HT1080 (cell line): Measurements from ENCODE around the gene FGF2. TPM values are rescaled to one million over a fixed set of nuclear protein-coding genes. Genes with fewer than 3 reads are reported as not detected.
A peak's percentile ranks its signal among the peaks of the same experiment; 100 is the strongest.

Experiments used
- DNase-seq: peaks from one replicate; pipeline ENCODE4 v3.0.0-alpha.2; 2015; ENCODE audit warnings: low read depth
- total RNA-seq: library from RNA; depleted of rRNA; stranded (reverse); fragments of >200 nt; shearing (Covaris generic); gene quantifications from 2 replicates; pipeline ENCODE4 v1.2.3, GENCODE V29; 2014

The FGF2 gene
- total RNA-seq, 1 experiment from 2014 or later = 16.8 TPM

DNA sequence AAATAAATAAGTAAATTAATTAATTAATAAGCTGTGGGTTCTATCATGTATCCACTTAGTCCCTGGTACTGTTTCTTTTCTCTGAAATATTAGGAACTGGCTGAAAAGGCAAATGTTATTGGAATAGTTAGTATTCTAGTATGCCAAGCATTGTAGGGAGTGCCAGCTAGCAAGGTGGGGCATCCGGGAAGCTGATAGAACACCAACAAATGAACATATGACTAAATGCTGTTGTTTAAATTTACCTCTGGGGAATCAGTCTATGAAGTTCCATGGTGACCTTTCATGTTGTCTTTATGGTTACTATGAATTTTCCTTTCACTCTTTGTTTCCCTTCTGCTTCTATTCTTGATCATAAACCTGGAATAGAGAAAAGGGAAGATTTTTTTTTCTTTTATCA, 63.1 kb downstream of the FGF2 start:
- no peak for DNase-seq

- DNase-seq = no peak
Measured at GRCh38 chr4:122890147-122890795, 63.6 kb downstream of the FGF2 start.

- DNase-seq = no peak
Measured at GRCh38 chr4:122894827-122895226, 68.2 kb downstream of the FGF2 start.

GRCh38 chr4:122895336-122895995, 68.8 kb downstream of the FGF2 start:
- no peak for DNase-seq

GRCh38 chr4:122896270-122896669, 69.6 kb downstream of the FGF2 start:
- DNase-seq = no peak

- peak; percentile 95 for DNase-seq
Measured at GRCh38 chr4:122898370-122899150, 71.9 kb downstream of the FGF2 start.

DNA sequence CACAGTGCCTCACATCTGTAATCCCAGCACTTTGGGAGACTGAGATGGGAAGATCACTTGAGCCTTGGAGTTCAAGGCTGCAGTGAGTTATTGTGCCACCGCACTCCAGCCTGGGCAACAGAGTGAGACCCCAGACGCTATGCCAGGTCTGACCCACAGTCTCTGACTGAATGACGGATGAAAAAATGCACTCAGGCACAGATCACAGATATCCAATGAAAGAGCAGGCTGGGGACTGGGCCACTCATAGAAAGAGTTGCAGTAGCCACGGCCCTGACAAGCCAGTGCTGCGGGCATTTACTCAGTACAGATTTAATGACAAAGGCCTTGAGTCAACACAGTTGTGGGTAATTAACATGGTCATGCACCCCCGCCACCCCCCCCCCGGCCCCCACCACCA, 73.1 kb downstream of the FGF2 start:
- DNase-seq = no peak

DNA sequence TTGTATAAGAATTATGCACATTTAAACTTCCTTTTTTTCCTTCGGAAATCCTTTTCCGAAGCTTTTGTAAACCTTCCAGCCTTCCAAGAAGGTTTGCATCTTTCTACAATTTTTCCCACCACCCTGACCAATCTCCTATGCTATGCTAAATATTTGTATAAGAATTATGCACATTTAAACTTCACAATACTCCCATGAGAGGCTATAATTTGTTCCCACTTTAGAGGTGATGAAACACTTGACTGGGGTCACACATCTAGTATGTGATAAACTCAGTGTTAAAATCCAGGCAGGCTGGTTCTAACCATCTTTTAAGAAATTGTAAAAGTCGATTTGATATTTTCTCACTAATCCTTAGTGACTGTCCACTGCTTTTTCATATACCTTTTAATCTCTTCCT, 73.7 kb downstream of the FGF2 start:
- DNase-seq = no peak

GRCh38 chr4:122901247-122902010, 74.8 kb downstream of the FGF2 start:
- DNase-seq = no peak

DNA sequence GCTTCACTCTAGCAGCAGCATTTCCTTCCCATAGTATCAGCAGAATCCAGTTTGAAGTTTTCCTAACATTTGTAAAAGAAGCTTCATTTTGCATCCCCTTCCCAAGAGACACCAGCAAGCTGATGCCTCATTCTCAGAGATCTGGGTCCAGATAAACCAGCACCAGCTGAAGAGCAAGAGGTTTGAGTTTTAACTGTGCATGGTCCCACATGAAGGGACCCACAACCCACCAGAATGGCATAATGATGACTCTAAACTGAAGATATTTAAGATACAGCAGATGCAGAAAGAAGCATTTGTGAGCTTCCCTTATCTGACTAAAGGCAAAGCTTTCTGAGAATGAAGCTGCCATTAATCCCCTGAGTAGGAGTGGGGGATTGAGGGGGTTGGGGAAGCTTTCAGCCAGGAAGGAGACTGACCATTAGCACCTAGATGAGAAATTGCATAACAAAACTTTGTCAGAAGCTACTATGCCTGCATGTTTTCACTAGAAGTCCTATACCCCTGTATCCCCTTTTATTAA, 77.2 kb downstream of the FGF2 start:
- no peak for DNase-seq

DNA sequence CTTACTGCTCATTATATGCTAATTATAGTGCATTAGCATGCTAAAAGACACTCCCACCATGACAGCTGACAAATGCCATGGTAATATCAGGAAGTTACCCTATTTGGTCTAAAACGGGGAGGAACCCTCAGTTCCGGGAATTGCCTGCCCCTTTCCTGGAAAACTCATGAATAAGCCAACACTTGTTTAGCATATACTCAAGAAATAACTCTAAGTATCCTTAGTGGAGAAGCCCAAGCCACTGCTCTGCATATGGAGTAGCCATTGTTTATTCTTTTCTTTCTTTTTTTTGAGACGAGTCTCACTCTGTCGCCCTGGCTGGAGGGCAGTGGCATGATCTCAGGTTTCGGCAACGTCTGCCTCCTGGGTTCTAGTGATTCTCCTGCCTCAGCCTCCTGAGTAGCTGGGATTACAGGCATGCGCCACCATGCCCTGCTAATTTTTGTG, 80.3 kb downstream of the FGF2 start:
- no peak for DNase-seq

- DNase-seq = no peak
Measured at GRCh38 chr4:122908223-122908622, 81.6 kb downstream of the FGF2 start.

GRCh38 chr4:122909683-122910082, 83.1 kb downstream of the FGF2 start:
- DNase-seq = no peak

DNA sequence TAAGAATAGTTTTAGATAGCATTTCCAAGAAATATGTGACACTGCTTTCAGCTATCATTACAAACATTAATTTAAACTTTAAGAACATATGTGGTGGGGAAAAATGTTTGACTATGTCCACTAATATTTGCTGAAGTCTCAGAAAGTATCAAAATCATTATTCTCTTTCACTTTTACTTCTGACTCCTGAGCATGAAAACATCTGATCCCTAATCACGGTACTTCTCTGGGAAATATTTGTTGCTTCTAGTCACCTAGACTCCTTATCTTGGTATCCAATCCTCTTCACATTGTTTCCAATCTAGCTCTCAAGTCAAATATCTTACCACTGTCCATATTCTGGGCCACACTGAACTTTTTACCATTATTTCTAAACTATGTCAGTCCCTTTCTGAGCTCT, 85.0 kb downstream of the FGF2 start:
- no peak for DNase-seq

GRCh38 chr4:122912810-122913575, 86.4 kb downstream of the FGF2 start:
- no peak for DNase-seq

DNA sequence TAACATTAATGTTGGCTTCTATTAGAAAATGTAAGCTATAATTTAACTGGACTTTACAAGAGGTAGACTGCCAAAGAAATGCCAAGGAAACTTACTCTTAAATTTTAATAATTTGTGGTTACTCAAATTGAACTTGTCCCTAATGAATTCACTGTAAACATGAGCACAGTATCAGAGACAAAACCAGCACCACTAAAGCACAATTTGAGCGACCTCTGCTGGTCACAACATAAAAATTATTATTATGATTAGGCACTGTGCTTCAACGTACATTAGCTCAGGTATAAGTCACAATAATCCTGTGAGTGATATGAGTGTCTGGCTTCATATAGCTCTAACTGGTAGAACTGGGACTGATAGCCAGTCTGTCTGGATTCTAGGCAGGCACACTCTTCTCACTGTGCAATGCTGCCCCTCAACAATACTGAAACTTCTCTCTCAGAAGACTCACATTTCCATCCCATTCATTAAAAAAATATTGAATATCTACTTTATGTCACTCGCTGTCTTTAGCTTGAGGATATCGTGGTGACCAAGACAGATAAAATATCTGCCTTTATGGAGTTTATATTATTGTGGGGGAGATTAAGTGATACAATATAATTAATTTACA, 87.8 kb downstream of the FGF2 start:
- peak; percentile 51 for DNase-seq

DNA sequence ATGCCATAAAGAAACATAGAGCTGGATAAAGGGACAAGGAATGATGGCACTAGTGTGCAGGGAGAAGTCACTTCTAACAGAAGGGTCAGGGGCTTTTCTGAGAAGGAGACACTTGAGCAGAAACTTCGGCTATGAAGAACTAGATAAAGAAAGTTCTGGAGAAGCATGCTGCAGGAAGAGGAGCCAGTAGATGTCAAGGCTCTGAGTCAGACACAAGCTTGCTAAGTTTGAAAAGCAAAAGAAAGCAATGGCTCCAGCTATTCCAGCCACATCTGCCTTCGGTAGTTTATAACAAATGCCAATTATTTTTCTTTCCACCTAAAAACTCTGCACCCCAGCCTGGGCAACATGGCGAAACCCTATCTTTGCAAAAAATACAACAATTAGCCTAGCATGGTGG, 88.3 kb downstream of the FGF2 start:
- DNase-seq = peak; percentile 39

DNA sequence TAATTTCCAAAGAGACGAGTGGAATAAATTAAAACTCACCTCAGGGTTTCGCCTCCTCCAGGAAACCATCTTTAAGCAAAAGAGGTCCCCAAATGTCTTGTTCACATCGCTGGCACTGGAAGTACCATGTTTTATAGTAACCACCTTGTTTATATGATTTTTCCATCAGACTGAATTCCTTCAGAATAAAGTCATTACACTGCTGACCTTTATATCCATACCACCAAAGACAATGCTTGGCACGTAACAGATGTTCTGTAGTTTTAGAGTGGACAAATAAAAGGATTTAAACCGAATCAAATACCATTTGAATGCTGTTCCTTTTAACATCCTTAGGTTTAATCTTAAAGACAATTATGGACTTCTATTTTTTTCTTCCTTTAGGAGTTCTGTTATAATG, 91.1 kb downstream of the FGF2 start:
- DNase-seq = no peak

DNA sequence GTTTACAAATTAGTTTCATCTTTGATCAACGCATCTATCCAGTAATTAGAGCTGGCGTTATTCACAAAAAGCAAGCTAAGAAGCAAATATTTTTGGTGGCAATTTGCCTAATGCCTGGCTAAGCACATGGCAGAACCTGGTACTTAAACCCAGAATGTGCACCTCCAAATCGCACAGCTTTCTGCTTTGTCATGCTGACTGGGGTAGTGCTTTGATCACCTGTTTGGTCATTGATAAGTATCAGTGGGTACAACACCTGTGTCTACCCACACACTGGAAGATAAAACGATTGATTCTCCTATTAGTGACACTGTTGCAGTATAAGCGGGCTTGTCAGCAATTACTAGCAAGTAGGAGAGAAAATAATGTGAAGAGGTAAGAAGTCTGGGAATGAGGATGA, 93.8 kb downstream of the FGF2 start:
- DNase-seq = no peak

DNA sequence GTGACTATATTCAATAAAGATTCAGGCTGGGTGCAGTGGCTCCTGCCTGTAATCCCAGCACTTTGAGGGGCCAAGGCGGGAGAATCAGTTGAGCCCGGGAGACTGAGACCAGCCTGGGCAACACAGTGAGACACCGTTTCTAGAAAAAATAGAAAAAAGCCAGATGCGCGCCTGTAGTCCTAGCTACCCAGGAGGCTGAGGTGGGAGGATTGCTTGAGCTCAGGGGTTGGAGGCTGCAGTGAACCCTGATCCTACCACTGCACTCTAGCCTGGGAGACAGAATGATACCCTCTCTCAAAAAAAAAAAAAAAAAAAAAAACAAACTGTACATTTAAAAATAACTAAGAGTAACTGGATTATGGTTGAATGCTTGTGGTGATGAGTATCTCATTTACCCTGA, 94.7 kb downstream of the FGF2 start:
- DNase-seq = no peak
